Measurements from ENCODE around the gene OSBPL10. TPM values are rescaled to one million over a fixed set of nuclear protein-coding genes. Genes with fewer than 3 reads are reported as not detected.

OSBPL10 gene
- polyA plus RNA-seq, 1 donor from 2014 or later, result 2.0 TPM

GRCh38 chr3:31772272-31772671 lies 208.8 kb downstream of the OSBPL10 start:
- H3K27ac ChIP-seq (ENCODE audit: low read length), result no peak overlapping the region
- H3F3A ChIP-seq (ENCODE audit: insufficient read depth, low read length, poor library complexity, severe bottlenecking), result no peaks in the 10 kb centered on the region
- H2AFZ ChIP-seq (ENCODE audit: low read depth, low read length), result no peak overlapping the region
- no peaks in the 10 kb centered on the region for H3K27me3 ChIP-seq (ENCODE audit: insufficient read depth, low read depth, low read length)
- H3K36me3 ChIP-seq (ENCODE audit: insufficient read depth, low read length), result no peaks in the 10 kb centered on the region
- no peaks in the 10 kb centered on the region for H3K79me2 ChIP-seq (replicated peaks; ENCODE audit: insufficient read depth, low read length)
- no peak overlapping the region for H3K4me2 ChIP-seq (ENCODE audit: low read length)
- TF ChIP-seq EZH2 (IDR thresholded peaks at IDR 0.05; ENCODE audit: borderline replicate concordance, insufficient read depth, low read length, poor library complexity, severe bottlenecking) (no peak), TAF1 (IDR thresholded peaks at IDR 0.05; ENCODE audit: low read depth) (no peak), CTCF (IDR thresholded peaks at IDR 0.05; ENCODE audit: poor library complexity, severe bottlenecking) (no peak), RAD21 (conservative IDR thresholded peaks at IDR 0.05) (no peak), POLR2AphosphoS5 (IDR thresholded peaks at IDR 0.05) (no peak), EP300 (conservative IDR thresholded peaks at IDR 0.05; ENCODE audit: poor library complexity, severe bottlenecking) (no peak), REST (IDR thresholded peaks at IDR 0.05; ENCODE audit: borderline replicate concordance) (no peak), MXI1 (conservative IDR thresholded peaks at IDR 0.05; ENCODE audit: poor library complexity, severe bottlenecking) (no peak), SMC3 (conservative IDR thresholded peaks at IDR 0.05; ENCODE audit: poor library complexity) (no peak)
- H3K9me2 ChIP-seq (ENCODE audit: insufficient read depth, low read length), result no peaks in the 10 kb centered on the region
- no peaks in the 10 kb centered on the region for H3K9me3 ChIP-seq (ENCODE audit: low read length)
- H3K9ac ChIP-seq (ENCODE audit: low read length), result no peak overlapping the region
- H3K4me3 ChIP-seq (ENCODE audit: low read length), result no peak overlapping the region
- no peaks in the 10 kb centered on the region for H4K20me1 ChIP-seq (ENCODE audit: insufficient read depth)

GRCh38 chr3:31770822-31771326 lies 210.2 kb downstream of the OSBPL10 start:
- H2AFZ ChIP-seq (ENCODE audit: low read depth, low read length), result no peak overlapping the region
- no peaks in the 10 kb centered on the region for H4K20me1 ChIP-seq (ENCODE audit: insufficient read depth)
- H3K4me3 ChIP-seq (ENCODE audit: low read length), result no peak overlapping the region
- no peaks in the 10 kb centered on the region for H3F3A ChIP-seq (ENCODE audit: insufficient read depth, low read length, poor library complexity, severe bottlenecking)
- no peaks in the 10 kb centered on the region for H3K79me2 ChIP-seq (replicated peaks; ENCODE audit: insufficient read depth, low read length)
- H3K4me2 ChIP-seq (ENCODE audit: low read length), result no peak overlapping the region
- no peaks in the 10 kb centered on the region for H3K27me3 ChIP-seq (ENCODE audit: insufficient read depth, low read depth, low read length)
- H3K9ac ChIP-seq (ENCODE audit: low read length), result no peak overlapping the region
- H3K36me3 ChIP-seq (ENCODE audit: insufficient read depth, low read length), result no peaks in the 10 kb centered on the region
- no peaks in the 10 kb centered on the region for H3K9me3 ChIP-seq (ENCODE audit: low read length)
- TF ChIP-seq EP300 (conservative IDR thresholded peaks at IDR 0.05; ENCODE audit: poor library complexity, severe bottlenecking) (no peak), SMC3 (conservative IDR thresholded peaks at IDR 0.05; ENCODE audit: poor library complexity) (no peak), CTCF (IDR thresholded peaks at IDR 0.05; ENCODE audit: poor library complexity, severe bottlenecking) (no peak), MXI1 (conservative IDR thresholded peaks at IDR 0.05; ENCODE audit: poor library complexity, severe bottlenecking) (no peak), POLR2AphosphoS5 (IDR thresholded peaks at IDR 0.05) (no peak), TAF1 (IDR thresholded peaks at IDR 0.05; ENCODE audit: low read depth) (no peak), RAD21 (conservative IDR thresholded peaks at IDR 0.05) (no peak), EZH2 (IDR thresholded peaks at IDR 0.05; ENCODE audit: borderline replicate concordance, insufficient read depth, low read length, poor library complexity, severe bottlenecking) (no peak), REST (IDR thresholded peaks at IDR 0.05; ENCODE audit: borderline replicate concordance) (no peak)
- no peak overlapping the region for H3K27ac ChIP-seq (ENCODE audit: low read length)
- no peaks in the 10 kb centered on the region for H3K9me2 ChIP-seq (ENCODE audit: insufficient read depth, low read length)

Measured in neural cell (in vitro differentiated cells).